ENCODE results near the gene HOMER2. TPM values are rescaled to one million over a fixed set of nuclear protein-coding genes. Genes with fewer than 3 reads are reported as not detected.

HOMER2 gene
- total RNA-seq, 1 donor from 2014 or later, result 12.2 TPM

DNA sequence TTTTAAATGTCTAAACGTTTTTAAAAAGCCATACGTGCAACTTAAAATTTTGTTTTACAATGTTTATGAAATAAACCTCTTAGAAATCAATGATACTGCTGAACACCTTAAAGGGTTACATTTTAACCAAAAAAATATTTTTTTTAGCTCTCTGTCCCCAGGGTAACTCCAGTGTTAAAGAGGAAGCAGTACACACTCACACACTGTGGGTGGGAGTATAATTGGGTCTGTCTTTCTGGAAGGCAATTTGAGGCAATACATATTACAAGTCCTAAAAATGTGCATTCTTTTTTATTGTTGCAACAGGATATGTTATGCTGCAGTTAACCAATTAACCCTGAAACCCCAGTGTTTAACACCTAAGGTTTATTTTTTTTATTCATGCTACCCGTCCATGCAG, 109.0 kb downstream of the HOMER2 start:
- H3K4me1 Mint-ChIP-seq (ENCODE audit: low read depth, unreplicated experiment), result peaks cover 7% of the 10 kb centered on the region
- Histone ChIP-seq H3K9me3 (ENCODE audit: insufficient read depth, low read depth, low read length) (no peaks in the 10 kb centered on the region), H3K4me3 (ENCODE audit: insufficient read depth, low read depth, low read length) (no peak overlapping the region), H3K27me3 (ENCODE audit: insufficient read depth, low read length) (no peaks in the 10 kb centered on the region), H3K9ac (ENCODE audit: low read length) (no peak overlapping the region), H3K27ac (ENCODE audit: low read depth, low read length) (no peak overlapping the region), H4K20me1 (ENCODE audit: insufficient read depth, low read length) (no peaks in the 10 kb centered on the region), H2AFZ (ENCODE audit: low read depth, low read length) (no peak overlapping the region), H3K79me2 (ENCODE audit: insufficient read depth, low read length) (no peaks in the 10 kb centered on the region), H3K4me2 (ENCODE audit: low read length) (no peak overlapping the region), H3K4me1 (ENCODE audit: insufficient read depth, low read length) (peaks cover 5% of the 10 kb centered on the region), H3K36me3 (ENCODE audit: insufficient read depth, low read length) (peaks cover 1% of the 10 kb centered on the region)
- H3K27ac Mint-ChIP-seq (ENCODE audit: unreplicated experiment), result no peak overlapping the region
- TF ChIP-seq, protein P1, sequence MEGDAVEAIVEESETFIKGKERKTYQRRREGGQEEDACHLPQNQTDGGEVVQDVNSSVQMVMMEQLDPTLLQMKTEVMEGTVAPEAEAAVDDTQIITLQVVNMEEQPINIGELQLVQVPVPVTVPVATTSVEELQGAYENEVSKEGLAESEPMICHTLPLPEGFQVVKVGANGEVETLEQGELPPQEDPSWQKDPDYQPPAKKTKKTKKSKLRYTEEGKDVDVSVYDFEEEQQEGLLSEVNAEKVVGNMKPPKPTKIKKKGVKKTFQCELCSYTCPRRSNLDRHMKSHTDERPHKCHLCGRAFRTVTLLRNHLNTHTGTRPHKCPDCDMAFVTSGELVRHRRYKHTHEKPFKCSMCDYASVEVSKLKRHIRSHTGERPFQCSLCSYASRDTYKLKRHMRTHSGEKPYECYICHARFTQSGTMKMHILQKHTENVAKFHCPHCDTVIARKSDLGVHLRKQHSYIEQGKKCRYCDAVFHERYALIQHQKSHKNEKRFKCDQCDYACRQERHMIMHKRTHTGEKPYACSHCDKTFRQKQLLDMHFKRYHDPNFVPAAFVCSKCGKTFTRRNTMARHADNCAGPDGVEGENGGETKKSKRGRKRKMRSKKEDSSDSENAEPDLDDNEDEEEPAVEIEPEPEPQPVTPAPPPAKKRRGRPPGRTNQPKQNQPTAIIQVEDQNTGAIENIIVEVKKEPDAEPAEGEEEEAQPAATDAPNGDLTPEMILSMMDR (IDR thresholded peaks at IDR 0.05; ENCODE audit: insufficient read depth, low read depth, low read length), result no peak
- no peak for TF ChIP-seq EZH2 (IDR thresholded peaks at IDR 0.05; ENCODE audit: insufficient read depth, low read length)
- no peak for DNase-seq (ENCODE audit: low read depth)
- peaks cover 3% of the 10 kb centered on the region for H3K36me3 Mint-ChIP-seq (ENCODE audit: low read depth, unreplicated experiment)
- no peak overlapping the region for H3K4me3 Mint-ChIP-seq (ENCODE audit: unreplicated experiment)
- FAIRE-seq, result no peak
- H3K9me3 Mint-ChIP-seq (ENCODE audit: unreplicated experiment), result no peaks in the 10 kb centered on the region
- H3K27me3 Mint-ChIP-seq (ENCODE audit: low read depth, unreplicated experiment), result no peaks in the 10 kb centered on the region

DNA sequence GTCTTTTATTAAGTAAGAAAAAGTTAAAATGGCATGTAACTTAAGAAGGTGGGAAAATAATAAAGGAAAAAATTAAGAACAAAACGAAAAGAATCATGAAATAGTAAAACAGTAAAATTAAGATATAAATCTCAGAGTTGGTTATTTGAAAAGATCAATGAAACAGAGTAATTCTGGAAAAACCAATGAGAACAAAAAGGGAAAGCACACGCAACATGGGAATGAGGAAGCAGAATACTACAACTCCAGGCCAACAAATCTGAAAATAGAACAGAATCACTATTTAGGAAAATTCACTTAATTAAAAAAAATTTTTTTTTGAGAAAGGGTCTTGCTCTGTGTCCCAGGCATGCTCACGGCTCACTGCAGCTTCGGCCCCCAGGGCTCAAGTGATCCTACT, 112.4 kb downstream of the HOMER2 start:
- Mint-ChIP-seq H3K9me3 (ENCODE audit: unreplicated experiment) (no peaks in the 10 kb centered on the region), H3K36me3 (ENCODE audit: low read depth, unreplicated experiment) (peaks cover 18% of the 10 kb centered on the region), H3K4me3 (ENCODE audit: unreplicated experiment) (no peak overlapping the region), H3K27me3 (ENCODE audit: low read depth, unreplicated experiment) (no peaks in the 10 kb centered on the region), H3K27ac (ENCODE audit: unreplicated experiment) (no peak overlapping the region), H3K4me1 (ENCODE audit: low read depth, unreplicated experiment) (peaks cover 4% of the 10 kb centered on the region)
- DNase-seq (ENCODE audit: low read depth) (no peak), FAIRE-seq (no peak)
- H3K79me2 ChIP-seq (ENCODE audit: insufficient read depth, low read length), result peaks cover 4% of the 10 kb centered on the region
- H3K4me1 ChIP-seq (ENCODE audit: insufficient read depth, low read length), result no peaks in the 10 kb centered on the region
- no peak overlapping the region for H3K4me2 ChIP-seq (ENCODE audit: low read length)
- no peaks in the 10 kb centered on the region for H3K27me3 ChIP-seq (ENCODE audit: insufficient read depth, low read length)
- no peak for TF ChIP-seq EZH2 (IDR thresholded peaks at IDR 0.05; ENCODE audit: insufficient read depth, low read length)
- TF ChIP-seq, protein P1 (IDR thresholded peaks at IDR 0.05; ENCODE audit: insufficient read depth, low read depth, low read length), result no peak
- H3K36me3 ChIP-seq (ENCODE audit: insufficient read depth, low read length), result peaks cover 16% of the 10 kb centered on the region
- no peak overlapping the region for H3K4me3 ChIP-seq (ENCODE audit: insufficient read depth, low read depth, low read length)
- no peak overlapping the region for H3K9ac ChIP-seq (ENCODE audit: low read length)
- no peaks in the 10 kb centered on the region for H4K20me1 ChIP-seq (ENCODE audit: insufficient read depth, low read length)
- H3K27ac ChIP-seq (ENCODE audit: low read depth, low read length), result no peak overlapping the region
- H2AFZ ChIP-seq (ENCODE audit: low read depth, low read length), result no peak overlapping the region
- no peaks in the 10 kb centered on the region for H3K9me3 ChIP-seq (ENCODE audit: insufficient read depth, low read depth, low read length)

DNA sequence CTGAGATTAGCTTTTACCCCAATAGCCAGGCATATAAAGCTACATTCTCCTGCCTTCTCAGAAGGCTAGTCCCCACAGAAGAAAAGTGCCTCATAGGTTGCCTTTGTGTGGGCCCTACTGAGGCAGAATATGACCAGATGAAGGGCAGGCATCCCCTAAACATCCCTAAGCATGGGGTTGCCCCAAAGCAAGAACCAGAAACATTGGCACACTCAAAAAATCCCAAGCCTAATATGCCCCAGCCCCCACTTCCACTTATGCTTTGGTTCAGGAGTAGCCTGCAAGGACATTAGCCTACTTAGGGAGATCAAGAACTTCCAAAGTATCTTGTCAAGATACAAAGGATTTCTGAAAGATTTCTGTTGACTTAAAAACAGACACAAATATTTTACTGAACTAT, 113.4 kb downstream of the HOMER2 start:
- no peak overlapping the region for H3K27ac Mint-ChIP-seq (ENCODE audit: unreplicated experiment)
- Histone ChIP-seq H3K36me3 (ENCODE audit: insufficient read depth, low read length) (peaks cover 24% of the 10 kb centered on the region), H2AFZ (ENCODE audit: low read depth, low read length) (no peak overlapping the region), H3K9me3 (ENCODE audit: insufficient read depth, low read depth, low read length) (no peaks in the 10 kb centered on the region), H3K4me2 (ENCODE audit: low read length) (no peak overlapping the region), H3K27ac (ENCODE audit: low read depth, low read length) (no peak overlapping the region), H3K4me1 (ENCODE audit: insufficient read depth, low read length) (no peaks in the 10 kb centered on the region), H4K20me1 (ENCODE audit: insufficient read depth, low read length) (no peaks in the 10 kb centered on the region), H3K27me3 (ENCODE audit: insufficient read depth, low read length) (no peaks in the 10 kb centered on the region), H3K9ac (ENCODE audit: low read length) (no peak overlapping the region), H3K79me2 (ENCODE audit: insufficient read depth, low read length) (peaks cover 4% of the 10 kb centered on the region), H3K4me3 (ENCODE audit: insufficient read depth, low read depth, low read length) (no peak overlapping the region)
- peaks cover 18% of the 10 kb centered on the region for H3K36me3 Mint-ChIP-seq (ENCODE audit: low read depth, unreplicated experiment)
- no peak for DNase-seq (ENCODE audit: low read depth)
- H3K9me3 Mint-ChIP-seq (ENCODE audit: unreplicated experiment), result no peaks in the 10 kb centered on the region
- no peak for FAIRE-seq
- H3K4me3 Mint-ChIP-seq (ENCODE audit: unreplicated experiment), result no peak overlapping the region
- H3K4me1 Mint-ChIP-seq (ENCODE audit: low read depth, unreplicated experiment), result no peaks in the 10 kb centered on the region
- no peaks in the 10 kb centered on the region for H3K27me3 Mint-ChIP-seq (ENCODE audit: low read depth, unreplicated experiment)
- no peak for TF ChIP-seq EZH2 (IDR thresholded peaks at IDR 0.05; ENCODE audit: insufficient read depth, low read length)
- TF ChIP-seq, protein P1 (IDR thresholded peaks at IDR 0.05; ENCODE audit: insufficient read depth, low read depth, low read length), result no peak
